ENCODE data around the gene FOXP2. TPM values are rescaled to one million over a fixed set of nuclear protein-coding genes. Genes with fewer than 3 reads are reported as not detected.

Gene FOXP2
- total RNA-seq, 2 donors from 2014 or later, result 15.5 to 16.6 TPM

- Histone ChIP-seq H3K4me1 (no peaks in the 10 kb centered on the region), H3K27me3 (no peaks in the 10 kb centered on the region), H3K9me3 (no peaks in the 10 kb centered on the region), H3K27ac (no peak overlapping the region), H3K36me3 (replicated peaks in 1 of 2; ENCODE audit: insufficient read depth in 1 of 2, low read depth in 2 of 2) (no peaks in the 10 kb centered on the region), H3K4me3 (no peak overlapping the region)
- DNase-seq, result no peak
- no peak for TF ChIP-seq CTCF (IDR thresholded peaks at IDR 0.05)
- no peak for TF ChIP-seq POLR2A (IDR thresholded peaks at IDR 0.05)
- ATAC-seq, result no peak
- intact Hi-C loops (cut with DNase I), result no loop called here
- WGBS, 2 donors, result 59 to 61% methylated on average over 3 of the region's 3 CpGs
Observed at GRCh38 chr7:114527589-114527988, 113.0 kb downstream of the FOXP2 start.

- intact Hi-C loops (cut with DNase I), result no loop called here
- H3K9me3 ChIP-seq, result no peaks in the 10 kb centered on the region
- no peak for DNase-seq
- no peak for TF ChIP-seq CTCF (IDR thresholded peaks at IDR 0.05)
- TF ChIP-seq POLR2A (IDR thresholded peaks at IDR 0.05), result no peak
- no peaks in the 10 kb centered on the region for H3K36me3 ChIP-seq (replicated peaks in 1 of 2; ENCODE audit: insufficient read depth in 1 of 2, low read depth in 2 of 2)
- no peak for ATAC-seq
- no peak overlapping the region for H3K4me3 ChIP-seq
- 40 to 41% methylated on average over 5 of the region's 5 CpGs for WGBS, 2 donors
- no peak overlapping the region for H3K27ac ChIP-seq
- H3K27me3 ChIP-seq, result no peaks in the 10 kb centered on the region
- no peaks in the 10 kb centered on the region for H3K4me1 ChIP-seq
Observed at GRCh38 chr7:114530057-114530611, 115.5 kb downstream of the FOXP2 start.

GRCh38 chr7:114531326-114531725 lies 116.7 kb downstream of the FOXP2 start:
- TF ChIP-seq CTCF (IDR thresholded peaks at IDR 0.05), result no peak
- no peak for TF ChIP-seq POLR2A (IDR thresholded peaks at IDR 0.05)
- no peak overlapping the region for H3K27ac ChIP-seq
- H3K4me3 ChIP-seq, result no peak overlapping the region
- DNase-seq (no peak), ATAC-seq (no peak)
- intact Hi-C loops (cut with DNase I), result no loop called here
- no peaks in the 10 kb centered on the region for H3K36me3 ChIP-seq (replicated peaks in 1 of 2; ENCODE audit: insufficient read depth in 1 of 2, low read depth in 2 of 2)
- no peaks in the 10 kb centered on the region for H3K27me3 ChIP-seq
- H3K4me1 ChIP-seq, result no peaks in the 10 kb centered on the region
- H3K9me3 ChIP-seq, result no peaks in the 10 kb centered on the region

GRCh38 chr7:114533131-114533530 lies 118.5 kb downstream of the FOXP2 start:
- WGBS, 2 donors, result 63 to 68% methylated on average over 3 of the region's 3 CpGs
- ATAC-seq (no peak), DNase-seq (no peak)
- Histone ChIP-seq H3K36me3 (replicated peaks in 1 of 2; ENCODE audit: insufficient read depth in 1 of 2, low read depth in 2 of 2) (no peaks in the 10 kb centered on the region), H3K27ac (no peak overlapping the region), H3K4me3 (no peak overlapping the region), H3K9me3 (no peaks in the 10 kb centered on the region), H3K4me1 (no peaks in the 10 kb centered on the region), H3K27me3 (no peaks in the 10 kb centered on the region)
- TF ChIP-seq CTCF (IDR thresholded peaks at IDR 0.05), result no peak
- no peak for TF ChIP-seq POLR2A (IDR thresholded peaks at IDR 0.05)
- intact Hi-C loops (cut with DNase I), result no loop called here

- Histone ChIP-seq H3K9me3 (no peaks in the 10 kb centered on the region), H3K27me3 (no peaks in the 10 kb centered on the region), H3K27ac (no peak overlapping the region), H3K36me3 (replicated peaks in 1 of 2; ENCODE audit: insufficient read depth in 1 of 2, low read depth in 2 of 2) (no peaks in the 10 kb centered on the region), H3K4me3 (no peak overlapping the region), H3K4me1 (no peaks in the 10 kb centered on the region)
- no peak for ATAC-seq
- no peak for TF ChIP-seq CTCF (IDR thresholded peaks at IDR 0.05)
- TF ChIP-seq POLR2A (IDR thresholded peaks at IDR 0.05), result no peak
- intact Hi-C loops (cut with DNase I), result no loop called here
- no peak for DNase-seq
- 72 to 73% methylated on average over 2 of the region's 2 CpGs for WGBS, 2 donors
Observed at GRCh38 chr7:114534953-114535352, 120.3 kb downstream of the FOXP2 start.
